Measurements from ENCODE around the gene UPF2. TPM values are rescaled to one million over a fixed set of nuclear protein-coding genes. Genes with fewer than 3 reads are reported as not detected.

The UPF2 gene
- total and polyA plus RNA-seq, 2 of the 13 experiments (the other 11 are each of a cell fraction or from before 2014, with no cell fraction given), result 6.2 to 14.5 TPM

DNA sequence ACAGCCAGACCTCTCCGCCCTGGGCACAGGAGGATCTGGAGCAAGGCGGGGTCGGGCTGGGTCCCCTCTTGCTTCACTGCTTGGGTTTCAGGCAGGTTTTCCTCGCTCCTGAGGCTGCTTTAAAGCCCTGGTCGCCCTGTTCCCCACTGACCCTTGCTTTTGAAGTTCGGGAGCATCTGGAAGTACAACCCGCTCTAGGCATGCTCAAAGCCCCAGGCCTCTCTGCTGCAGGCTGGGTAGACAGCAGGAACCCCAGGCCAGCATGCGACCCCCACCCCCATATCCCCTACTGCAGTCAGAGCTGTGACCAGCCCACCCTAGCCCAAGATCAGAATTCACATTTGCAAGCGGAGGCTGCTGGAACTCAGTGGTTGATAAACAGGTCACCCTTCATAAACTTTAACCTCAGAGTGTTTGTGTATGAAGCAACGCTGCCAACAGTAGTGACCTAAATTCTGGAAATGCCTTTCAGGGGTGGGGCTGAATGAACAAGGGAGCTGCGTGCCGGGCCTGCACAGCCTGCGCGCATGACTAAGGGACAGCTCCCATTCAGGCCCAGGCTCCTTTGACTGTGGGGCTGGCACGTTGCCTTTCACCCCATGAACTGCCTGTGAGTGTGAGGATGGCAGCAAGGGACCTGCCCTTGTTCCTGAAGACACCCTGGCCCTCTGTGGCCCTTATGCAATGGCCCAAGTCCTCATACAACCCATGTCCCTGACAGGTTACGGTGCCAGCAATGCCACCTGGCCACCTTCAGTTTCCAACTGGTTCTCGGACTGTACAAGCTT lies 166.9 kb downstream of the UPF2 start (continued):
- TF ChIP-seq HMGXB3 (CRISPR knock-in tag; IDR thresholded peaks at IDR 0.05; ENCODE audit: borderline replicate concordance), result no peak
- TF ChIP-seq, protein P1, sequence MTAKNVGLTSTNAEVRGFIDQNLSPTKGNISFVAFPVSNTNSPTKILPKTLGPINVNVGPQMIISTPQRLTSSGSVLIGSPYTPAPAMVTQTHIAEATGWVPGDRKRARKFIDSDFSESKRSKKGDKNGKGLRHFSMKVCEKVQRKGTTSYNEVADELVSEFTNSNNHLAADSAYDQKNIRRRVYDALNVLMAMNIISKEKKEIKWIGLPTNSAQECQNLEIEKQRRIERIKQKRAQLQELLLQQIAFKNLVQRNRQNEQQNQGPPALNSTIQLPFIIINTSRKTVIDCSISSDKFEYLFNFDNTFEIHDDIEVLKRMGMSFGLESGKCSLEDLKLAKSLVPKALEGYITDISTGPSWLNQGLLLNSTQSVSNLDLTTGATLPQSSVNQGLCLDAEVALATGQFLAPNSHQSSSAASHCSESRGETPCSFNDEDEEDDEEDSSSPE (CRISPR knock-in tag; IDR thresholded peaks at IDR 0.05), result peak; percentile 22; the same call in 1 of the 2 replicates
- TF ChIP-seq ZNF878 (CRISPR knock-in tag; IDR thresholded peaks at IDR 0.05), result 0 out of 2 replicates have a peak, but pooled peaks have one; percentile 50
- no peak for TF ChIP-seq ZNF282 (IDR thresholded peaks at IDR 0.05; ENCODE audit: partially characterized antibody)
- TF ChIP-seq MIER2 (CRISPR knock-in tag; IDR thresholded peaks at IDR 0.05), result peak; percentile 41; the same call in 1 of the 2 replicates
- peak; percentile 69 for TF ChIP-seq SPEN (CRISPR knock-in tag; IDR thresholded peaks at IDR 0.05; ENCODE audit: low read depth)
- TF ChIP-seq SMAD1 (CRISPR knock-in tag; IDR thresholded peaks at IDR 0.05; ENCODE audit: borderline replicate concordance, low read depth), result peak; percentile 45; the same call in 1 of the 2 replicates
- no peak for TF ChIP-seq ZNF530 (CRISPR knock-in tag; IDR thresholded peaks at IDR 0.05; ENCODE audit: low read depth)
- 0 out of 2 replicates have a peak, but pooled peaks have one; percentile 20 for TF ChIP-seq SNAI1 (CRISPR knock-in tag; IDR thresholded peaks at IDR 0.05; ENCODE audit: borderline replicate concordance)
- TF ChIP-seq, protein P2, sequence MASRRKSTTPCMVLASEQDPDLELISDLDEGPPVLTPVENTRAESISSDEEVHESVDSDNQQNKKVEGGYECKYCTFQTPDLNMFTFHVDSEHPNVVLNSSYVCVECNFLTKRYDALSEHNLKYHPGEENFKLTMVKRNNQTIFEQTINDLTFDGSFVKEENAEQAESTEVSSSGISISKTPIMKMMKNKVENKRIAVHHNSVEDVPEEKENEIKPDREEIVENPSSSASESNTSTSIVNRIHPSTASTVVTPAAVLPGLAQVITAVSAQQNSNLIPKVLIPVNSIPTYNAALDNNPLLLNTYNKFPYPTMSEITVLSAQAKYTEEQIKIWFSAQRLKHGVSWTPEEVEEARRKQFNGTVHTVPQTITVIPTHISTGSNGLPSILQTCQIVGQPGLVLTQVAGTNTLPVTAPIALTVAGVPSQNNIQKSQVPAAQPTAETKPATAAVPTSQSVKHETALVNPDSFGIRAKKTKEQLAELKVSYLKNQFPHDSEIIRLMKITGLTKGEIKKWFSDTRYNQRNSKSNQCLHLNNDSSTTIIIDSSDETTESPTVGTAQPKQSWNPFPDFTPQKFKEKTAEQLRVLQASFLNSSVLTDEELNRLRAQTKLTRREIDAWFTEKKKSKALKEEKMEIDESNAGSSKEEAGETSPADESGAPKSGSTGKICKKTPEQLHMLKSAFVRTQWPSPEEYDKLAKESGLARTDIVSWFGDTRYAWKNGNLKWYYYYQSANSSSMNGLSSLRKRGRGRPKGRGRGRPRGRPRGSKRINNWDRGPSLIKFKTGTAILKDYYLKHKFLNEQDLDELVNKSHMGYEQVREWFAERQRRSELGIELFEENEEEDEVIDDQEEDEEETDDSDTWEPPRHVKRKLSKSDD (CRISPR knock-in tag; IDR thresholded peaks at IDR 0.05; ENCODE audit: low read depth), result no peak
- peak; percentile 53; the same call in 1 of the 2 replicates for TF ChIP-seq ZNF670 (CRISPR knock-in tag; IDR thresholded peaks at IDR 0.05; ENCODE audit: borderline replicate concordance)
- TF ChIP-seq ZNF607 (CRISPR knock-in tag; IDR thresholded peaks at IDR 0.05; ENCODE audit: borderline replicate concordance), result no peak
- no peak for TF ChIP-seq ZNF451 (CRISPR knock-in tag; IDR thresholded peaks at IDR 0.05)
- peak; percentile 48; the same call in 1 of the 2 replicates for TF ChIP-seq KAT8 (CRISPR knock-in tag; IDR thresholded peaks at IDR 0.05)
- TF ChIP-seq MAF1 (CRISPR knock-in tag; IDR thresholded peaks at IDR 0.05; ENCODE audit: borderline replicate concordance), result 0 out of 2 replicates have a peak, but pooled peaks have one; percentile 44
- TF ChIP-seq SMAD9 (CRISPR knock-in tag; IDR thresholded peaks at IDR 0.05), result no peak
- TF ChIP-seq, protein P3, sequence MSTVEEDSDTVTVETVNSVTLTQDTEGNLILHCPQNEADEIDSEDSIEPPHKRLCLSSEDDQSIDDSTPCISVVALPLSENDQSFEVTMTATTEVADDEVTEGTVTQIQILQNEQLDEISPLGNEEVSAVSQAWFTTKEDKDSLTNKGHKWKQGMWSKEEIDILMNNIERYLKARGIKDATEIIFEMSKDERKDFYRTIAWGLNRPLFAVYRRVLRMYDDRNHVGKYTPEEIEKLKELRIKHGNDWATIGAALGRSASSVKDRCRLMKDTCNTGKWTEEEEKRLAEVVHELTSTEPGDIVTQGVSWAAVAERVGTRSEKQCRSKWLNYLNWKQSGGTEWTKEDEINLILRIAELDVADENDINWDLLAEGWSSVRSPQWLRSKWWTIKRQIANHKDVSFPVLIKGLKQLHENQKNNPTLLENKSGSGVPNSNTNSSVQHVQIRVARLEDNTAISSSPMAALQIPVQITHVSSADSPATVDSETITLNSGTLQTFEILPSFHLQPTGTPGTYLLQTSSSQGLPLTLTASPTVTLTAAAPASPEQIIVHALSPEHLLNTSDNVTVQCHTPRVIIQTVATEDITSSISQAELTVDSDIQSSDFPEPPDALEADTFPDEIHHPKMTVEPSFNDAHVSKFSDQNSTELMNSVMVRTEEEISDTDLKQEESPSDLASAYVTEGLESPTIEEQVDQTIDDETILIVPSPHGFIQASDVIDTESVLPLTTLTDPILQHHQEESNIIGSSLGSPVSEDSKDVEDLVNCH (CRISPR knock-in tag; IDR thresholded peaks at IDR 0.05), result no peak
- TF ChIP-seq SOX5 (CRISPR knock-in tag; IDR thresholded peaks at IDR 0.05; ENCODE audit: borderline replicate concordance), result peak; percentile 93
